ENCODE measurements around the gene TEPSIN.

- TF ChIP-seq POLR2A (IDR thresholded peaks at IDR 0.05), result no peak
- no peak for TF ChIP-seq CTCF (IDR thresholded peaks at IDR 0.05)
These were observed 39.3 kb upstream of the TEPSIN start for GRCh38 chr17:81277946-81278693.

Measured in esophagus squamous epithelium (tissue), 4 donors.